ENCODE data around the gene CAPN5.

Gene CAPN5

GRCh38 chr11:77129842-77130756 lies 63.3 kb downstream of the CAPN5 start:
- no peak for DNase-seq (ENCODE audit: low read depth in 1 of 2, low spot score in 1 of 2)

- no peak for DNase-seq (ENCODE audit: low read depth in 1 of 2, low spot score in 1 of 2)
Observed at GRCh38 chr11:77130763-77131513, 64.2 kb downstream of the CAPN5 start.

GRCh38 chr11:77131560-77131959 lies 64.8 kb downstream of the CAPN5 start:
- no peak for DNase-seq (ENCODE audit: low read depth in 1 of 2, low spot score in 1 of 2)

- DNase-seq (ENCODE audit: low read depth in 1 of 2, low spot score in 1 of 2) = no peak
Observed at GRCh38 chr11:77135069-77135468, 68.3 kb downstream of the CAPN5 start.

- DNase-seq (ENCODE audit: low read depth in 1 of 2, low spot score in 1 of 2) = no peak
Observed at GRCh38 chr11:77136074-77136473, 69.3 kb downstream of the CAPN5 start.

GRCh38 chr11:77136784-77137420 lies 70.1 kb downstream of the CAPN5 start:
- no peak for DNase-seq (ENCODE audit: low read depth in 1 of 2, low spot score in 1 of 2)

- no peak for DNase-seq (ENCODE audit: low read depth in 1 of 2, low spot score in 1 of 2)
Observed at GRCh38 chr11:77137421-77137820, 70.7 kb downstream of the CAPN5 start.

- DNase-seq (ENCODE audit: low read depth in 1 of 2, low spot score in 1 of 2) = no peak
Observed at GRCh38 chr11:77138106-77138649, 71.4 kb downstream of the CAPN5 start.

- no peak for DNase-seq (ENCODE audit: low read depth in 1 of 2, low spot score in 1 of 2)
Observed at GRCh38 chr11:77139201-77139600, 72.4 kb downstream of the CAPN5 start.

- DNase-seq (ENCODE audit: low read depth in 1 of 2, low spot score in 1 of 2) = no peak
Observed at GRCh38 chr11:77140231-77140851, 73.6 kb downstream of the CAPN5 start.

GRCh38 chr11:77141034-77141433 lies 74.3 kb downstream of the CAPN5 start:
- DNase-seq (ENCODE audit: low read depth in 1 of 2, low spot score in 1 of 2) = no peak

- no peak for DNase-seq (ENCODE audit: low read depth in 1 of 2, low spot score in 1 of 2)
Observed at GRCh38 chr11:77141475-77141874, 74.7 kb downstream of the CAPN5 start.

GRCh38 chr11:77142091-77142975 lies 75.6 kb downstream of the CAPN5 start:
- no peak for DNase-seq (ENCODE audit: low read depth in 1 of 2, low spot score in 1 of 2)

- no peak for DNase-seq (ENCODE audit: low read depth in 1 of 2, low spot score in 1 of 2)
Observed at GRCh38 chr11:77143405-77144020, 76.7 kb downstream of the CAPN5 start.

GRCh38 chr11:77144196-77144856 lies 77.6 kb downstream of the CAPN5 start:
- DNase-seq (ENCODE audit: low read depth in 1 of 2, low spot score in 1 of 2) = no peak

GRCh38 chr11:77144857-77145428 lies 78.2 kb downstream of the CAPN5 start:
- no peak for DNase-seq (ENCODE audit: low read depth in 1 of 2, low spot score in 1 of 2)

- no peak for DNase-seq (ENCODE audit: low read depth in 1 of 2, low spot score in 1 of 2)
Observed at GRCh38 chr11:77146261-77147035, 79.7 kb downstream of the CAPN5 start.

GRCh38 chr11:77147036-77147315 lies 80.2 kb downstream of the CAPN5 start:
- no peak for DNase-seq (ENCODE audit: low read depth in 1 of 2, low spot score in 1 of 2)
